Dermis blood vessel endothelial cell (primary cell): ENCODE data around the gene BTBD8. TPM values are rescaled to one million over a fixed set of nuclear protein-coding genes. Genes with fewer than 3 reads are reported as not detected.
"Not testable (repeated sequence)": the region's sequence is repeated elsewhere in the genome, so short reads cannot be mapped to it uniquely, and the experiment has no call there.

Source experiments
- DNase-seq: peaks from one replicate; pipeline ENCODE4 v3.0.0; 2010
- total RNA-seq: library from RNA; depleted of rRNA; stranded (reverse); fragments of >200 nt; gene quantifications from 2 replicates; pipeline ENCODE4 v1.2.3, GENCODE V29; 2014

BTBD8 gene
- total RNA-seq, result 2.7 and 6.1 TPM in 2 replicates

DNA sequence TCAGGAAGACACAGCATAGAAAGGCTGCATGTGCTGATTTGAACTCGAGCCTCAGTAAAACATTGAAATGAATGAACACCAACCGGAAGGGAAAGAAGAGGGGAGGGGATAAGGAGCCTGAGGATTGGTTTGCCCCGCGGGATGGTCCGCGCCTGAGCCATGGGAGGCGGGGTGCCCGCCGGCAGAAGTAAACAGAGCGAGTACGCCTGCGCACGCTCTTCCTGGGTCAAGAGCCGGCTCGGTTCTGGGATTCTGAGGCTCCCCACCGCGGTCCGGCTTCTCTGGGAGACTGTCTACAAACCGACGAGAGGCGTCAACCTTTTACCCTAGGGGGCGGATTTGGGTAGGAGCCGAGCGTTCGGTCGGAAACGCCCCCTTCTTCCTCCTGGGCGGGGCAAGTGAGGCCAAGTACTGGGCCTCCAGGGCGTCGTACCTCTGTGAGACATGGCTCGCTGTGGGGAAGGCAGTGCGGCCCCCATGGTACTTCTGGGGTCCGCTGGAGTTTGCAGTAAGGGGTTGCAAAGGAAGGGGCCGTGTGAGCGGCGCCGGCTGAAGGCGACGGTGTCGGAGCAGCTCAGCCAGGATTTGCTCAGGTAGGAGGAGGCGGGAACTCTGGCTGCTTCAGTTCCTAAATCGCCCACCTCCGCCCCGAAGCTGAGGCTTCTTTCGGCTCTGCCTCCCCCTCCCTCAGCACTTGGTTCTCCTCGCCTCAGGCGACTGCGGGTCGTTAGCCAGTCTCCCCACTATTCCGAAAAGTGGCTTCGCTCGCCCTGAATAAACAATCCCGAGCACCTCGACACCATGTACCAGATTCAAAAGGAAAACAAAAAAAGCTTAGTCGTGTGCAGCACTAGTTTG, at the start of gene BTBD8:
Gene BTBD8 (plus strand): TSS at position 218 of the 858 bp plus-strand sequence. CDS start 227 bp downstream, at position 445.
- peak; percentile 48 for DNase-seq

DNA sequence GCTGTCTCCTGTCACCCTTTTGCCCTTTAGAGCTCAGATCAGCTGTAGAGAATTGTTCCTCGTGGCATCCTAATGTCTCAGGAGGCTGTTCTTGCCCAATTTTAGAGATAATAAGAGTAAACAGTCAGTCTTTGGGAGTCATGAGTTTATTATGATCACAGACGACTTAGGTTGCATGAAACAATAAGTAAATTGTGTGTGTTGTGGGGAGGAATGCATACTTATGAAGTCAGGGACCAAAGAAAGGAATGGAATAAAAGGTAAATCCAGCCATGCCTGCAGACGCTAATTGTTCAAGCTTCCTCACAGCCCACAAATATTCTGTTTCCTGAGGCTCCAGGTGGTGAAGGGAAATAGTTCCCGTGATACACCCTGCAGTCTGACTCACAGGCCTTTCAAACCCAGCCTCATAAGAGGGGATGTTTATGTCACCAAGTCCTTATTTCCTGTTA, 49.5 kb upstream of the BTBD8 start:
- DNase-seq, result peak; percentile 86

DNA sequence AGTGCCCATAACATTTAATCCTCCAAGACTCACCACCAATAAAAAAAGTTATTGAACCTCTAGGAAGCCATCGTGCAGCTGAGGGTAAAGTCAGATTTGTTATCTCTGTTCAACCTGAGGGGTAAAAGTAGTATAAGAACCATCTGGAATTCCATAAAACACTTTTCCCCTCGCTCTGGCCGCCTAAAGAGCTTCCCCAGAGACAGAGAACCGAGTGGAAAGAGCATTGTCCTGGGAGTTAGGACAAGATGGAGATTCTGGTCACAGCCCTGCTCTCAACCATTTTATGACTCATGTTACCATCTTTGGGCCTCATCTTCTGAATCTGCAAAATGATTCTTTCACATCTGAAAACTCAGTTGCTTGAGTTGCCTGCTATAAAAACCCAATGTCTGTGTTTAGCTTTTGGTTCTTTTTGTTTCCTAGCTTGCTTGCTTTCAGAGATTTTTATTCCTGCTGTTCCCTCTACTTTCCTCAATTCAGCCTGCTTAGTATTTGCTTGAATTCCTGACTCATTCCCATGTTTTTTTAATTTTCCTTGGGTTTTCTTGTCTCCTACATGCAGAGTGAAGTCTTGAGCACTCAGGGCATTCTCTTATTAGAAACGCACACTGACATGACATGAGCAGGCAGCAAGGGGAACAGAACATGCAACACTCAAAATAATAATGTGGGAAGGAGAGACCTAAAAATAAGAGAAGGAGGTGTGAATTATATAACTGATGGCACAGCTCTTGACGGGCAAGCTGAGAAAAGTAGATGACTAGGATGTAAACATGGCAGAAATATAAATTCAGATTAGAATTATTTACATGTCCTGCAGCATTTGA, 48.6 kb upstream of the BTBD8 start:
- DNase-seq, result peak; percentile 7

DNA sequence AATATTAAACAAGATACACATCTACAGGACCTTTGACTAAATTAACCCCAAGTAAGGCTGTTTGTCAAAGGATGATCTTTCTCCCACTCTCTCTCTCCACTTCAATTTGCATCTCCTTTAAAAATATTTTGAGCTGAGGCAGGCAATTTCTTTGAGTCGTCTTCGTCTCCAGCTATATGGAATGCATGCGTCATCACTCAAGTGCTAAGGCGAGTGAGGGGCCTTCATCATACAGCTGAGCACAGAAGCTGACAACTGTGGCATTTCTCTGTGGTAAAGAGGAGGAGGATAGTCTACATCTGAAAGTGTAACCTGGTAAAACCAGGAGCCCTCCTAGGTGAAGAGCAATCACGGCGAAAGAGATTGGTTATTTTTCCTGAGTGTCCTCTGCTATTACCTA, 42.7 kb upstream of the BTBD8 start:
- no peak for DNase-seq

DNA sequence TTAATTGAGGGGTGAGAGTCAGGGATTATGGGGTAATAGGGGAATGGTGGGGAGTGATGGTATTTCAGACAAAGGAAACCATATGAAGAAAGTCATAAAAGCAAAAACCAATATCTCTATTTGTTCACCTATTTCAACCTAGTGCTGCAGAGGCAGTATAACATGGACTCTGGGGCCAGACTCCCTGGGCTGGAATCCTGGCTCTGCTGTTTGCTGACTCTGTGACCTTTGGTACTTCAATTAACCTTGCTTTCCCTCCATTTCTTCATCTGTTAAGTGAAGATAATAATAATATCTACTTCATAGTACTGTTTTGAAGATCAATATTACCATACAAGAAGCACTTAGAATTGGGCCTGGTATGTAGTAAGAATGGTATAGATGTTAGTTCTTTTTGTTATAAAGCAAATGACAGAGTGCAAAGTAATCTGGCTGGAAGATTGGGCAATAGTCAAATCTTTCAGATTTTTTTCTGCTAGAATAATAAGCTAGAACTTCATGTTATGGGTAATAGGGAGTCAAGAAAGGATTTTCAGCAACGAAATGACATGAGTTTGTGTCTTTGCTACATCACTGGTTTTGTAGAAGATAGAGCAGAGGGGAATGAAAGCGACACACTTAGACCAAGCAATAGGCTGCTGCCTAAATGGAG, 41.3 kb upstream of the BTBD8 start:
- no peak for DNase-seq

DNA sequence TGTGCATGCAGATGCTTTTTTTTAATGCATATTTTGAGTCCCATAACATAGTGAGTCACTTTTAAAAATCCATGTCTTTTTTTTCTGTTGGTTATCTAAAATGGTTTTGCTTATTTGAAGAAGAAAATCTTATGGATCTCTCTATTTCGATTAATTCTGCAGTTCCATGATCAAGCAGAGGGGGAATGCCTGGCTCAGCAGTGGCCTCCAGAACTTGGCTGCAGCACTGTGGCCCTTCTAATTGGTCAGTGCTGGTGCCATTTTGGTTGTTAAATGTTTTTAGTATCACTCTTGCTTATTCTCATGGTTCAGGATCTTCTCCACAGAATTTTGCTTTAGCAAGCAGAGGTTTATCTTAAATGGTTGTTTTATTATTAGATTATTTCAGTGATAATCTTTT, 39.2 kb upstream of the BTBD8 start:
- no peak for DNase-seq

DNA sequence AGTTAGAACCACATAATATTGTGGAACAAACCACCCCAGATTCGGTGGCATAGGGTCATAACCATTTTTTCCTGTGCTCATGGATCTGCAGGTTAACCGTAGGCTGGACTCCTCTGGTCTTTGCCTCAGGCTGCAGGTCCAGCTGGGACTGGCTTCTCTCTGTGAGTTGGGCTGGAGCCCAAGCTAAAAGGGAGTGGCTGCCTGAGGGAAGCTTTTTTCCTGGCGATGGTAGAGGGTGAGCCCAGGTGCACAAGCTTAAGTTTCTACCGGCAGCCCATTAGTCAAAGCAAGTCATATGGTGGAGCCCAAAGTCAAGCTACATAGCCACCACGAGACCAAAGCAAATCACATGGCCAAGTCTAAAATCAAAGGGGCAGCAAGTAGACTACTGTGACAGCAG, 36.5 kb upstream of the BTBD8 start:
- DNase-seq, result no peak

DNA sequence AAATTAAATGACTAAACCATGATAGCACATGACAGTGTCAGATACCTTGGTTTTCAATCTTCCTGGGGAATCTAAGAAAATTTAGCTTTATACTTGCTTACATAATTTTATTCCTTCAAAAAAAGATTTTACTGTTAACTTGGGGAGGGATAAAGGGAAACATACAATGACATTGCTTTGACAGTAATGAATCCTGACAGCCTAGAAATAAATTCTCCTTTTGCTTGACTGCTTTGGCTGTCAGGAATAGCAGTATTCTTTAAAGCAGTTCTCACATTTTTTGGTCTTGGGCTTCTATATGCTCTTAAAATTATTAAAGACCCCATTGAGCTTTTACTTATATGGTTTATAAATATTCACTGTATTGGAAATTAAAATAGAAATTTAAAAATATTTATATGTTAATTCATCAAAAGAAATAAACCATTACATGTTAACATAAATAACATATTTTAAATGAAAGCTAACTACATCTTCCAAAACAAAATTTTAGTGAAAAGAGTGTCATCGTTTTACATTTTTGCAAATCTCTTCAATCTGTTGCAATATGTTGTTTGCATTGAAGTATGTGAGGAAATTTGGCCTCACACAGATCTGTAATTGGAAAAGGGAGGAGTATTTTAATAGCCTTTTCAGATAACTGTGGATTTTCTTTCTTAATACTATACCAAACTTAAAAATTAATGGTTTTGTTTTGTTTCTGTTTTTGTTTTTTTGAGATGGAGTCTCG, 34.2 kb upstream of the BTBD8 start:
- no peak for DNase-seq

DNA sequence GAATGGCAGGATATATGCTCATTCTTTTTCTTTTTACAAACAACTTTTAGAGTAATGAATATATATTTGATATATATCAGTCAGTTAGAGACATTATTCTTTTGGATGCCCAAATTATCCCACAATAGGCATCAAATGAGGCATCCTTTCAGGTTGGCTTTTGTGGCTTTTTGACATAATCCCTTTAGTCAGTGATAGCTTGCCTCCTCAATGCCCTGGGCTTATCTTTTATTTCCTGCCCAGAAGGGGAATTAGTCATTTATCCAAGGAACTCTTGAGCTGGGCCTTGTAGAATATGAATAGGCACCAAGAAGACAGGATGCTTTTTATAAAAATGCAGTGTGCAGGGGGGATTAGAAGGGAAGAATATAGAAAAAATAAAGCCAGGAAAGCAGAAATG, 28.2 kb upstream of the BTBD8 start:
- DNase-seq, result no peak

DNA sequence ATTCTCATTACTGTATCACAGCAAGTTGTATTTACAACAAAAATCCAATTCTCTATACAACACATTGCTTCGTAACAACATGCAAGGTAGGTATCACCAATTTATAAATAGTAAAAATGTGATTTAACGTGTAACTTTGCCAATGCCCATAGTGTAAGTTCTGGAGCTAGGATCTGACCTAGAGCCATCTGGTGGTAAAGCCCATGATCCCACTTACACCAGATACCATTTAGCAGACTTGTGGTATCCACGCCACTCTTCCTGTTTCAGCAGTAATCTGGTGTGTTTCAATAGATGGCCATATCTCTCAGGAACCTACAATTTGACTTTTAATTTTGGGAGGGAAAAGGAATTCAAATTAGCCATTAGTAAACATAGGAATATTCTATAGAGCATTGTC, 15.1 kb upstream of the BTBD8 start:
- peak; percentile 19 for DNase-seq

DNA sequence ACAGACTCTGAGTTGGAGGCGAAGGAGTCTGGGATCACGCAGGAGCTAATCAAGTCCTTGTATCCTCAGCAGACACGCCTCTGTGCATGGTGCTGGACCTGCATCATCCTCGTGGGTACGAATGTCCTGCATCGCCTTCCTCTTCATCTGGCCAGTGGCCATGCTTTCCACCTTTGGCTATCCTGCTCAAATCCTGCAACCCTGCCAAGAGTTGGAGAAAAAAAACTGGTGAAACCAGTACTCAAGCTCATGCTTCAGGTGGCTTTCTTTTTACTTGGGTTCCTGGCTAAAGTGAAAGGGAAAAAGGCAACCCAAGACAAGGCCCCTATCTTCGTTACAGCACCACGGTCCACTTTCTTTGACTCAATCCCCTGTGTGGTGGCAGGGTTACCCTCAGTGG, 13.8 kb upstream of the BTBD8 start:
- DNase-seq, result no peak

DNA sequence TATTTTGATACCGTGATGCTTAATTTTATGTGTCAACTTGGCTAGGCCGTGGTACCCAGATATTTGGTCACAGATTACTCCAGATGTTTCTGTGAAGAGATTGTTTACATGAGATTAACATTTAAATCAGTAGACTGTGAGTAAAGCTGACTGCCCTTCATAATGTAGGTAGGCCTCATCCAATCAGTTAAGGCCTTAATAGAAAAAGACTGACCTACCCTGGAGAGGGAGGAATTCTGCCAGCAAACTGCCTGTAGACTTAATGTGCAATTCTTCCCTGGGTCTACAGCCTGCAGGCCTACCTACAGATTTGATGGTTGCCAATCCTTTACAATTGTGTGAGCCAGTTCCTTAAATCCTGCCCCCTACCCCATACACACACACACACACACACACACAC, 9.3 kb upstream of the BTBD8 start:
- no peak for DNase-seq

DNA sequence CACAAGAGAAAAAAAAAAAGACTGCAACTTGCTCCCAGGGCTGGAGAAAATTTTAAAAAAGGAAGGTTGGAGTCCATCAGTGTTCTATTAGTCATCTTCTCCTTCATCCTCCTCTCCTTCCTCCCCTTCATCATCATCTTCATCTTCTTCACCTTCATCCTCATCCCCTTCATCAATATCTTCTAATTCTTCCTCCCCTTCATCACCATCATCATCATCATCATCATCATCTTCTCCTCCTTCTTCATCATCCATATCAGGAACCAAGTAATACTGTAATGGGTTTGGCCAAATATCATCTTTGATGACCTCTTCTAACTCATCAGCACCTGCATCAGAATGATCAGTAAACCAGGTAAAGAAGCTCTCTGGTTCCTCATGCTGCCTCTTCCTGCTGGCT, 5.7 kb upstream of the BTBD8 start:
- DNase-seq, result not testable (repeated sequence)

DNA sequence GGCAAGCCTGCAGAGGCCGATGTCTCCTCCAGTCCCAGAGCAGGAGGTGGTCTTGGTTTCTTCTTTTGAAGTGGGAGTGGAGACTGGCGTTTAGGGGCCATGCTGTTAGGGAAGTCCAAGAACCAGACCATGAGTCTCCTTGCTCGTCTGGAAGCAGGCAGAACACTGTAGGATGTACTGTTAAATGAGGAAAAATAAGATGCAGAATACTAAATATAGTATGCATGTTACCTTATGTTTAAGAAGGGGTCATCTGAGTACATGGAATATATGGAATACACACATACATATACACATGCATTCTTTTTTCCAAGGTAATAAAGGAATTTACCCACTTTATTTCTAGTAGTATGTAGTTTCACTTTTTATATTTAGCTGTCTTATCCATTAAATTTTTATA, 4.8 kb upstream of the BTBD8 start, which contains the start of gene SETSIP:
Gene SETSIP (minus strand): TSS at position 101 of the 400 bp plus-strand sequence. CDS start 0 bp downstream, at position 101.
- DNase-seq, result no peak

DNA sequence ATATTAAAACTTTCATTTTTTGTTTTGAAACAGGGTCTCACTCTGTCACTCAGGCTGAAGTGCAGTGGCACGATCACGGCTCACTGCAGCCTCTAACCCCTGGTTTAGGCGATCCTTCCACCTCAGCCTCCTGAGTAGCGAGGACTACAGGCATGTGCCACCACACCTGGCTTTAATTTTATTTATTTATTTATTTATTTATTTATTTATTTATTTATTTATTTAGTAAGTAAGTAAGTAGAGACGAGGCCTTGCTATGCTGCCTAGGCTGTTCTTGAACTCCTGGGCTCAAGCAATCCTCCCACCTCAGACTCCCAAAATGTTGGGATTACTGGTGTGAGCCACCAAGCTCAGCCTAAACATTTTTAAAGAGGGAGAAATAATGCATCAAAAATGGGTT, 3.8 kb upstream of the BTBD8 start:
- DNase-seq, result no peak

DNA sequence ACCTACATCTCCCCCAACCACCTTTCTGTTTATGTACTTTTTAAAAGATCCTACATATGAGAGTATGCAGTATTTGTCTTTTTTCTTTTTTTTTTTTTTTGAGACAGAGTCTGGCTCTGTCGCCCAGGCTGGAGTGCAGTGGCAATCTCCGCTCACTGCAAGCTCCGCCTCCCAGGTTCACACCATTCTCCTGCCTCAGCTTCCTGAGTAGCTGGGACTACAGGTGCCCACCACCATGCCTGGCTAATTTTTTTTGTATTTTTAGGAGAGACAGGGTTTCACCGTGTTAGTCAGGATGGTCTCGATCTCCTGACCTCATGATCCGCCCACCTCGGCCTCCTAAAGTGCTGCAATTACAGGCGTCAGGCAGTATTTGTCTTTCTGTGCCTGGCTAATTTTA, 2.1 kb upstream of the BTBD8 start:
- DNase-seq, result not testable (repeated sequence)

DNA sequence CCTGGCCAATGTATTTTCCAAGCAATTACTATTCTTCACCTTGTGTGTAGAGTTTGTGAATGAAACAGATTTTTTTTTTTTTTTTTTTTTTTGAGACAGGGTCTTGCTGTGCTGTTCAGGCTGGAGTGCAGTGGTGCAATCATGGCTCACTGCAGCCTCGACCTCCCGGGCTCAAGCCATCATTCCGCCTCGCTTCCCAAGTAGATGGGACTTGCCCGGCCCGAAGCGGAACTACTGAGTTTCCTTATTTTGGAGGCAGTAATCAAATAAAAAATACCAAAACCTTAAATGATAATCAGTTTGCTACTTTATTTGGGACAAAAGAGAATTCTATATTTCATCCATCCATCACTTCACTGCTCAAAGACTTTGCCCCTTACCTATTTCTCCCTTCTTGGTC, 704 bp upstream of the BTBD8 start:
- DNase-seq, result no peak

DNA sequence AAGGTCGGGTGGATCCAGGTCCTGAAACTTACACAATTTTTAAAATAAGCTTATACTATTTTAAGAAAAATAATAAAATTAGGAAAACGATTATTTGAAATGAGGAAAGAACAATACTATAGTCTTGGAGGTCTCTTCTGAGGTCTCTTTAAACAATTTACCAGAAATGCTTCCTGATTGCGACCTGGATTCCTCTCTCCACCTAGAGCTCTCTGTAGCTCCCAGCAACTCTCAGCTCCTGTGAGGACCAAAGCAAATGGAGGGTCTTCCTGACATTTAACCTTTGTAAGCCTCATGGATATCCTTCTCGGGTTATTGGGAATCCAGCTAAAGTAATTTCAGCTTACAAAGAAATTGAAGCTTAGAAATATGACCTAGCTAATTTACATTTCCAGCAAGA, 886 bp downstream of the BTBD8 start:
- no peak for DNase-seq

DNA sequence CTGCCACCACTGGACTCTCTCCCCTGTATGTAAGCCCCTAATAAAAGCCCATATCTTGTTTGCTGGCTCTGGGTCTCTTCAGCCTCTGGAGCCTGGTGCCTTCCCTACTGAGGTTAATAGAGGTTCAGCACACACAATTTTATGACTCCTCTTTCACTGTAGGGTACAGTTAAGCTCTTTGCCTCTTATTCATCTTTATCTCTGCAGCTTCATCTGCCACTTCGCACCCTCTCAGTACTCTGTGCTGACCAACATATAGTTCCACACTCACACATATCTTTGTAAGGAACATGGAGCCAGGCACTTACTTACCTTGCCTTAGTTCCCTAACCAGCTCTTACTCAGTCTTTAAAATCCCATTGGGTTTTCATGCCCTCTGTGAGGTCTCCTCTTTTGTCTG, 4.5 kb downstream of the BTBD8 start:
- no peak for DNase-seq

DNA sequence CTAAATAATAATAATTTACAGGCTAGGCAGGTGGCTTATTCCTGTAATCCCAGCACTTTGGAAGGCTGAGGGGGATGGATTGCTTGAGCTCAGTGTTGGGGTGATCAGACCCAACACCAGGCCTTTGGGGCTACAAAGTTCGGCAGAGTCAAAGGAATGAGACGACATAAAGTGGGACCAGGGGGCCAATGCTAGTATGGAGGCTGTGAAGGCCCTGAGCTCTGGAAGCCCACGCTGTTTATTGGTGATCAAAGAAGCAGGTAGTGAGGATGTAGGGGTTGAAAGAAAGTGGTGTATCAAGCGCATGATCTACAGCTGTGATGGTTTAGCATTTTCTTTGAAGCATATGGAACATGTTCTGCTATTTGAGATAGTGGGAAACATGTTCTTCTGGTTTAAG, 5.6 kb downstream of the BTBD8 start:
- DNase-seq, result peak; percentile 4

DNA sequence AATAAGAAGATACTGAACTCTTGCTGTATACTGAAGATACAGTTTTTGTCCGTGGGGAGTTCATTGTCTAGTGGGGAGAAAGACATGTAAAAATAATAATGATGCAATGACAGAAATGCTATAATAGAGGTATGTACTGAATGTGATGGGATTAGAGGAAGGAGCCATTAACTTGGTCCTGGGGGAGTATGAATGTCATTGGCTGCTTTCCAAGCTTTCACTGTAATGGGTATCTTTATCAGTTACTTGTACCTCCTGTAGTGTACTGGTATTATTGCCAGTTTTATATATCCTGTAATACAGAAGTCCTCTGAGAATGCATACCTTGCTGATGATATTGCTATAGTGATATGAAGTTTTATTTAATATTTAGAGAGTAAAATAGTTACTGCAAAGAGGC, 7.4 kb downstream of the BTBD8 start:
- DNase-seq, result no peak

DNA sequence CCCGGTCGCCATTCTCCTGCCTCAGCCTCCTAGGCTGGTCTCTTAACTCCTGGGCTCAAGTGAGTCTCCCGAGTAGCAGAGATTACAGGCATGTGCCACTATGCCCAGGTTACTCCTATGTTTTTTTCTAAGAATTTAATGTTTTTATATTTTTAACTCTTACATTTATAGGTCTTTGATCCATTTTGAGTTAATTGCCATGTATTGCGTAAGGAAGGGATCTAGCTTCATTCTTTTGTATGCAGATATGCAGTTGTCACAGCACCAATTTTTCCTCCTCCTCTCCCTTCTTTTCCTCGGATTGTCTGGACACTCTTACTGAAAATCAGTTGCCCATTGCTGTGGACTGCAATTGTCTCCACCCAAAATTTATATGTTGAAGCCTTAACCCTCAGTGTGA, 11.5 kb downstream of the BTBD8 start:
- no peak for DNase-seq
